Uterus (tissue), 4 donors: ENCODE data around the gene DPH1. TPM values are rescaled to one million over a fixed set of nuclear protein-coding genes. Genes with fewer than 3 reads are reported as not detected.
A peak's percentile ranks its signal among the peaks of the same experiment; 100 is the strongest.

ENCODE experiments used
- DNase-seq, 2 donors: peaks; one replicate each; pipeline ENCODE4 v3.0.0-alpha.2; 2019 to 2020
- H3K27ac ChIP-seq, 2 donors: fragments of 200-600 bp; sonication (generic); 1 replicate in 1 of 2; 2 replicates in 1 of 2; pipeline ENCODE4 v1.5.1; 2016 to 2018
- H3K27me3 ChIP-seq, 2 donors: fragments of 200-600 bp; sonication (generic); one replicate each; pipeline ENCODE4 v1.5.1; 2018 to 2019; ENCODE audit warnings: control low read depth in 1 of 2
- H3K36me3 ChIP-seq, 2 donors: fragments of 200-600 bp; sonication (generic); one replicate each; pipeline ENCODE4 v1.5.1; 2019; ENCODE audit warnings: control low read depth in 1 of 2
- H3K4me1 ChIP-seq, 2 donors: fragments of 200-600 bp; sonication (generic); one replicate each; pipeline ENCODE4 v1.5.1; 2018 to 2019; ENCODE audit warnings: control low read depth in 1 of 2
- H3K4me3 ChIP-seq, 2 donors: fragments of 200-600 bp; sonication (generic); 1 replicate in 1 of 2; 2 replicates in 1 of 2; pipeline ENCODE4 v1.5.1; 2018 to 2019; ENCODE audit warnings: mild to moderate bottlenecking in 1 of 2
- H3K9me3 ChIP-seq, 2 donors: fragments of 200-600 bp; sonication (generic); one replicate each; pipeline ENCODE4 v1.5.1; 2019; ENCODE audit warnings: control low read depth in 1 of 2
- CTCF ChIP-seq, 4 experiments: fragments of 200-600 bp in 2 of 4; fragments of 450-650 bp in 2 of 4; sonication (generic) in 2 of 4; IDR thresholded peaks; one replicate each; pipeline ENCODE4 v1.5.1; 2016 to 2019; ENCODE audit warnings: antibody characterized with exemption in 4 of 4, mild to moderate bottlenecking in 2 of 4, moderate library complexity in 1 of 4
- POLR2A ChIP-seq, 2 donors: fragments of 450-650 bp; IDR thresholded peaks; one replicate each; pipeline ENCODE4 v1.6.1; 2016; ENCODE audit warnings: antibody characterized with exemption in 2 of 2, mild to moderate bottlenecking in 1 of 2, moderate library complexity in 1 of 2
- intact Hi-C: fragments of 100-400 bp; cut with DNase I; formaldehyde crosslinking; loops from one replicate; pipeline ENCODE4 v1.15.1; 2023; ENCODE audit warnings: low total_unique reads
- total RNA-seq, 4 donors: library from RNA; depleted of rRNA in 3 of 4; stranded (reverse); fragments of >200 nt in 3 of 4; gene quantifications; one replicate each; pipeline versions ENCODE4 v1.1.0 to v1.2.4, GENCODE V29; 2014 to 2023
- donor health status: DM: yes; HTN: yes; CAD: no.

Gene DPH1
- total RNA-seq, 4 donors from 2014 or later = 26.8 to 121 (median 49.1) TPM

DNA sequence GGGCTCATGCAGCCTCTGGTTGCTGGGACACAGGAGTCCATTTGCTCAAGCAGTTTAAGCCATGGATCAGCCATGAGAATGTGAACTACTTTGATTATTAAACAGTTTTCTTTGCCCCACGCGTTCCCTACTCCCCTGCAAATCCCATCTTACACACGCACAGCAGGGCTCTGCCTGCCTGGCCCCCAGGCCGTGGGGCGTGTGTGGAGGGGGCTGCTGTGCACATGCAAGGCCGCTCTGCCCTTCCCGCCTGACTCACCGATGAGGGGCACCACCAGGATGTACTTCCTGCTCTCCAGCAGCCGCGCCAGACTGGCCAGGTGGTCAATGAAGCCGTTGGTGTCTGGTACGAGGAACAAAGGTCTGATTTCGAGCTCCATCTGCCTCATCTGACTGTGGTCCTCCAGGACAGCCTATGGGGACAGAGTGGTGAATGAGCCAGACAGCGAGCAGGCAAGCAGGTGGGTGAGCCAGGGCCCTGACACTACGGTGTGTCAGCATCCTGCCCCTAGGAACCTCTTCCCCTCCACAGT lies 38.6 kb downstream of the DPH1 start:
- no peaks in the 10 kb centered on the region for H3K9me3 ChIP-seq
- no peaks in the 10 kb centered on the region for H3K27me3 ChIP-seq
- peak in 1 of 2 donors; percentile 52 for DNase-seq
- TF ChIP-seq CTCF (IDR thresholded peaks at IDR 0.05) (no peak), POLR2A (IDR thresholded peaks at IDR 0.05) (no peak)
- H3K27ac ChIP-seq = peak overlapping the region; percentile 94 to 99
- intact Hi-C loops = no loop called here
- no peaks in the 10 kb centered on the region for H3K36me3 ChIP-seq
- no peak overlapping the region for H3K4me3 ChIP-seq
- H3K4me1 ChIP-seq = peaks cover 15 to 47% of the 10 kb centered on the region in 2 donors

DNA sequence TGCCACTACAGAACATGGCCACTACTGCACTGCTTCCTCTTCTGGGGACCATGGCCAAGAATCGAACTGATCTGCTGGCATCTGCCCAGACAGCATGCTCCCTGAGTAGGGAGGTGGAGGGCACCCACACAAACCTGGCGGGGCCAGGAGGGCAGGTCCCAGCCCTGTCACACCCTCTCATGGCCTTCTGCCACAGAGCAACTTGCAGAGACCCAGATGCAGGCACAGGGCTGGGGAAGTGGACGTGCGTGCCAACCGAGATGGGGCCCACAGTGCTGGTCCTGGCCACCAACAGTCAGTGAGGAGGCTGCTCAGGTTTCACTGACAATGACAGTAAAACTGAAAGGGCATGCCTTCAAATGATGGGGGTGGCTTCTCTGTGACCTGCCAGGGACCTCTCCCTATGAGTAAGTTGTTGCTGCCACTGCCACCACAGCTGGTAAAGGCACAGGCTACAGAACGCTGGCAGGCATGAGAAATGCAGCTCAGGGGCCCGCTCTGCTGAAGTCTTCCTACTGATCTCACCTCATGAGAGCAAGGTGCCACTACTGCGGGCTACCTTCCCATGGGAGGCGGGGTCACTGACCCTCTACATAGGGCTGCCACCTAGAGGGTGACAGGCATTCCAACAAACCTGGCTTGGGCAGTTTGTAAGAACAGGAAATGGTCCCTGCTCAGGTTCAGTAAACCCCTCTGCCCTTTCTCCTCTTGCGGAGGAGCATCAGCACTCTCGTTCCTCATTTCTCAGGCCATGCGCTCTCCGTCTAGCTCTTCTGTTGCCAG lies 40.5 kb downstream of the DPH1 start:
- H3K27ac ChIP-seq = peak overlapping the region; percentile 80 to 90
- H3K4me1 ChIP-seq = peaks cover 19 to 39% of the 10 kb centered on the region in 2 donors
- intact Hi-C loops = no loop called here
- no peaks in the 10 kb centered on the region for H3K36me3 ChIP-seq
- no peaks in the 10 kb centered on the region for H3K27me3 ChIP-seq
- H3K4me3 ChIP-seq = no peak overlapping the region
- no peak for TF ChIP-seq POLR2A (IDR thresholded peaks at IDR 0.05)
- TF ChIP-seq CTCF (IDR thresholded peaks at IDR 0.05) = no peak
- H3K9me3 ChIP-seq = no peaks in the 10 kb centered on the region
- peak in 1 of 2 donors; percentile 37 for DNase-seq

GRCh38 chr17:2071024-2071385 lies 41.1 kb downstream of the DPH1 start:
- Histone ChIP-seq H3K9me3 (no peaks in the 10 kb centered on the region), H3K4me3 (no peak overlapping the region), H3K27ac (peak overlapping the region; percentile 80 to 90), H3K27me3 (no peaks in the 10 kb centered on the region), H3K36me3 (no peaks in the 10 kb centered on the region), H3K4me1 (peaks cover 19 to 42% of the 10 kb centered on the region in 2 donors)
- TF ChIP-seq POLR2A (IDR thresholded peaks at IDR 0.05) (no peak), CTCF (IDR thresholded peaks at IDR 0.05) (no peak)
- intact Hi-C loops = no loop called here
- DNase-seq = no peak

- peak; percentile 69 to 75 for DNase-seq
- Histone ChIP-seq H3K27ac (peak overlapping the region; percentile 80 to 90), H3K27me3 (no peaks in the 10 kb centered on the region), H3K36me3 (no peaks in the 10 kb centered on the region), H3K9me3 (no peaks in the 10 kb centered on the region), H3K4me1 (peaks cover 17 to 42% of the 10 kb centered on the region in 2 donors), H3K4me3 (no peak overlapping the region)
- intact Hi-C loops = no loop called here
- TF ChIP-seq CTCF (IDR thresholded peaks at IDR 0.05) (peak in 1 of 4 experiments; percentile 5), POLR2A (IDR thresholded peaks at IDR 0.05) (peak in 1 of 2 donors; percentile 7)
Measured at GRCh38 chr17:2071455-2072281, 41.7 kb downstream of the DPH1 start.
